Osteoblast (primary cell): ENCODE results near the gene DOK3. TPM values are rescaled to one million over a fixed set of nuclear protein-coding genes. Genes with fewer than 3 reads are reported as not detected.

Experiments used
- DNase-seq: peaks from one replicate; pipeline ENCODE4 v3.0.0; 2011; ENCODE audit warnings: low spot score, mixed read lengths; ENCODE audit not compliant: insufficient read length; ENCODE audit errors: missing footprints
- H2AFZ ChIP-seq: 2 replicates; pipeline ENCODE4 v1.6.0; 2011; ENCODE audit warnings: mild to moderate bottlenecking, low read length
- H3K27ac ChIP-seq: 2 replicates; pipeline ENCODE4 v1.5.1; 2011; ENCODE audit warnings: mild to moderate bottlenecking, low read depth, low read length, moderate library complexity
- H3K27me3 ChIP-seq: 2 replicates; pipeline ENCODE4 v1.6.0; 2012; ENCODE audit warnings: mild to moderate bottlenecking, control low read depth, inconsistent platforms, low read length, moderate library complexity; ENCODE audit not compliant: insufficient read depth
- H3K36me3 ChIP-seq: 2 replicates; pipeline ENCODE4 v1.5.1; 2011; ENCODE audit warnings: mild to moderate bottlenecking, low read length, control low read depth, moderate library complexity; ENCODE audit not compliant: insufficient read depth
- H3K4me1 ChIP-seq: 2 replicates; pipeline ENCODE4 v1.5.1; 2011; ENCODE audit warnings: mild to moderate bottlenecking, low read length, control low read depth, moderate library complexity; ENCODE audit not compliant: insufficient read depth
- H3K4me2 ChIP-seq: 2 replicates; pipeline ENCODE4 v1.6.0; 2011; ENCODE audit warnings: mild to moderate bottlenecking, low read length; ENCODE audit not compliant: insufficient read depth
- H3K4me3 ChIP-seq: fragments of 200-600 bp; sonication (generic); 3 replicates; pipeline ENCODE4 v1.5.1; 2012; ENCODE audit warnings: mild to moderate bottlenecking, low read length, inconsistent platforms; ENCODE audit not compliant: insufficient read depth
- H3K79me2 ChIP-seq: 2 replicates; pipeline ENCODE4 v1.6.0; 2012; ENCODE audit warnings: mild to moderate bottlenecking, low read length, control low read depth, inconsistent platforms; ENCODE audit not compliant: insufficient read depth
- H3K9me3 ChIP-seq: 2 replicates; pipeline ENCODE4 v1.5.1; 2011; ENCODE audit warnings: low read depth, low read length, control low read depth
- H4K20me1 ChIP-seq: 2 replicates; pipeline ENCODE4 v1.6.0; 2012; ENCODE audit warnings: mild to moderate bottlenecking, low read length, control low read depth; ENCODE audit not compliant: insufficient read depth
- total RNA-seq: library from RNA; depleted of rRNA; stranded (reverse); fragments of >200 nt; gene quantifications from 2 replicates; pipeline ENCODE4 v1.2.3, GENCODE V29; 2012
- TF ChIP-seq, protein P1 (sequence below): IDR thresholded peaks from 2 replicates; pipeline ENCODE4 v1.5.1; 2011; ENCODE audit warnings: mild to moderate bottlenecking, low read depth, low read length, moderate library complexity; ENCODE audit errors: extremely low read depth

Gene DOK3
- total RNA-seq, 1 donor: 1.1 TPM

DNA sequence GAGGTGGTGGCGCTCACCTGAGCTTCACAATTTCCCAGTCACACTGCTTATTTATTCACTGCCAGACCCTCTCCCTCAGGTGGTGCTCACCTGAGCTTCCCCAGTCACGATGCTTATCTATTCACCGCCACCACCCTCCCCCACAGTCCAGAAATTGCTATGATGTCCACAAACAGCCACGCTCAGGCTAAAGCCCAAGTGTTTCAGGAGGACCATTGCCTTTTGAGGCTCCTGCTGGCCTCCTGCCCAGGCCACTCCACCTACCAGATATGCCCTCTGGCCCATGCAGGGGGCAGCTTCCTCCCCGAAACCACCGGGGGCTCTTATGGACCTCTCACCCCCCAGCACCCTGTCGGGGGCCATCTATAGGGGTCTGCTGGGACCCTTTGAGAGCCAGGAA lies 16.8 kb downstream of the DOK3 start:
- peak overlapping the region; percentile 78 for H3K27ac ChIP-seq
- H3K4me3 ChIP-seq: peak overlapping the region; percentile 5
- peaks cover 82% of the 10 kb centered on the region for H4K20me1 ChIP-seq
- no peaks in the 10 kb centered on the region for H3K9me3 ChIP-seq
- H3K4me1 ChIP-seq: peaks cover 44% of the 10 kb centered on the region
- peaks cover 72% of the 10 kb centered on the region for H3K79me2 ChIP-seq
- no peaks in the 10 kb centered on the region for H3K27me3 ChIP-seq
- no peak overlapping the region for H2AFZ ChIP-seq
- no peak for DNase-seq
- H3K4me2 ChIP-seq: no peak overlapping the region
- peaks cover 72% of the 10 kb centered on the region for H3K36me3 ChIP-seq
- TF ChIP-seq, protein P1, sequence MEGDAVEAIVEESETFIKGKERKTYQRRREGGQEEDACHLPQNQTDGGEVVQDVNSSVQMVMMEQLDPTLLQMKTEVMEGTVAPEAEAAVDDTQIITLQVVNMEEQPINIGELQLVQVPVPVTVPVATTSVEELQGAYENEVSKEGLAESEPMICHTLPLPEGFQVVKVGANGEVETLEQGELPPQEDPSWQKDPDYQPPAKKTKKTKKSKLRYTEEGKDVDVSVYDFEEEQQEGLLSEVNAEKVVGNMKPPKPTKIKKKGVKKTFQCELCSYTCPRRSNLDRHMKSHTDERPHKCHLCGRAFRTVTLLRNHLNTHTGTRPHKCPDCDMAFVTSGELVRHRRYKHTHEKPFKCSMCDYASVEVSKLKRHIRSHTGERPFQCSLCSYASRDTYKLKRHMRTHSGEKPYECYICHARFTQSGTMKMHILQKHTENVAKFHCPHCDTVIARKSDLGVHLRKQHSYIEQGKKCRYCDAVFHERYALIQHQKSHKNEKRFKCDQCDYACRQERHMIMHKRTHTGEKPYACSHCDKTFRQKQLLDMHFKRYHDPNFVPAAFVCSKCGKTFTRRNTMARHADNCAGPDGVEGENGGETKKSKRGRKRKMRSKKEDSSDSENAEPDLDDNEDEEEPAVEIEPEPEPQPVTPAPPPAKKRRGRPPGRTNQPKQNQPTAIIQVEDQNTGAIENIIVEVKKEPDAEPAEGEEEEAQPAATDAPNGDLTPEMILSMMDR: no peak

DNA sequence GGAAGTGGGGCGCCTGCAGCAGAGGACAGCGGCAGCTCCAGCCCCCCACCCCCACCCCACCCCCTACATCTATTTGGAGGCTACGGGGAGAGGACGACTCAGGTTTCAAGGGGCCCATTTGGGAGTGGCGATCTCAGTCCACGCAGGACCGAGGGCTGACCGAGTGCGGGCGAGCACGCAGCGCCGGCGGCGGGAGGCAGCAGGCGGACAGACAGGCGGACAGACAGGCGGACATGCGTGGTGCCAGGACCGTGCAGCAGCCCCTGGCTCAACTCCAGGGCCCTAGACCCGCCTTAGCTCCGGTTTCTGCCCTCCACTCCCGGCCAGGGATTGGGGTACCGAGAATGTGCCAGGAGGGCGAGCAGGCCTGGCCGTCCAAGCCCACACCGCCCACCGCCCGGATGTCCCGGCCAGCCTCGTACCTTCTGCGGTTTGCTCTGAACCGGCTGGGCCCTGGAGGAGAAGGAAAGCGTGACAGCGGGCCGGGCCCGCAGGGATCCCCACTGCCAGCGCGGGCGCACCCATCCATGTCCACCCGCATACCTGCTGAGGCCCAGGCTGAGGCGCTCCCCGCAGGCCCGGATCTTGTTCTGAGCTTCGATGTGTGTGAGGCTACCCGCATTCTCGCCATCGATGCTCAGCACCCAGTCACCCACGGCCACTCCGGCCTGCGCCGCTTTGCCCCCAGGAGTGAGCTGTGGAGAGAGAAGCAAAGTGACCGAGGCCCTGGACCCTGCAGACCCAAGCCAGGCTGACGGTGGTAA lies 17.5 kb downstream of the DOK3 start:
- Histone ChIP-seq H3K4me1 (peaks cover 43% of the 10 kb centered on the region), H2AFZ (no peak overlapping the region), H3K4me3 (no peak overlapping the region), H3K79me2 (peaks cover 77% of the 10 kb centered on the region), H4K20me1 (peaks cover 88% of the 10 kb centered on the region), H3K4me2 (no peak overlapping the region), H3K9me3 (no peaks in the 10 kb centered on the region), H3K36me3 (peaks cover 79% of the 10 kb centered on the region), H3K27ac (no peak overlapping the region), H3K27me3 (no peaks in the 10 kb centered on the region)
- TF ChIP-seq, protein P1: no peak
- no peak for DNase-seq

DNA sequence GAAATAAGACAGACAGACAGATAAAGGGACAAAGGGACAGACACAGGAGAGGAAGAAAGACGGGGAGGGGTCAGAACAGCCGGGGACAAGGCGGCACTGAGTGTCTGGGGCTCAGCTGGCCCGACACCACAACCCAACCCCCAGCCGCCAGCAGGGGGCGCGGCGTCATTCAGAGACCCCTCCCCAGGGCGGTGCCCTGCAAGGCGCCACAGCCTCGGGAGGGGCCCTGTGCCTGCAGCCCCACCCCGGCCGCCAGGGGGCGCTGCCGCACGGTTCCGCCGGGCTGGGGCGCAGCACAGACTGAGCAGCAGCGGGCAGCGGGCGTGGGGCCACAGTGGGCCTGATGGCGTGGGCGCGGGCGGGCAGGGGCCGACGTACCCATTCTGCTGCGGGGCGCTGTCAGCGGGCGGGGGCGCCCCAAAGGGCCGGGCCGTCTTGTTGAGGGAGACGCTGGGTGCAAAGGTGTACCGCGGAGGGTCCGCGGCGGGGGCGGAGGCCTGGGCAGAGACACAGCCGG lies 18.1 kb downstream of the DOK3 start:
- H3K27me3 ChIP-seq: no peaks in the 10 kb centered on the region
- H4K20me1 ChIP-seq: peaks cover 90% of the 10 kb centered on the region
- no peak overlapping the region for H3K27ac ChIP-seq
- no peak overlapping the region for H3K4me2 ChIP-seq
- no peak overlapping the region for H2AFZ ChIP-seq
- no peak overlapping the region for H3K4me3 ChIP-seq
- peak; percentile 97 for DNase-seq
- peaks cover 43% of the 10 kb centered on the region for H3K4me1 ChIP-seq
- TF ChIP-seq, protein P1: peak; percentile 53
- H3K36me3 ChIP-seq: peaks cover 84% of the 10 kb centered on the region
- H3K9me3 ChIP-seq: no peaks in the 10 kb centered on the region
- peaks cover 77% of the 10 kb centered on the region for H3K79me2 ChIP-seq

DNA sequence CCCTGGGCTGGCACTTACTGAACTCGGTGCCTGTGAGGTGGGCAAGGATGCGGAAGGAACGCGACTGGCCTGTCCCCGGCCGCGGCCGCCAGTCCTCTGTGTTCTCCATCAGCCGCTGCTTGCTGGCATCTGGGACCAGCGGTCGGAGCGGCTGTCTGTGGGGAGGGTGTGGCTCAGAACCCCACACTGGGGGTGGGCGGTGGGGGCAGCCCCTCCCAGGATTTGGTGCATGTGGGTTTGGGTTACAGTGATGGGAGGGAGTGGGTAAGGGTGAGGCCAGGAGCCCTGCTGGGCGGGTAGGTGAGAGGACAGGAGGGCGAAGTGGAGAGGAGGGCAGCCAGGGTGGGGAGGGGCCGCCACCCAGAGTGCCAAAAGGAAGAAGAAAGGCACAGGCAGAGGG lies 18.6 kb downstream of the DOK3 start:
- Histone ChIP-seq H3K9me3 (no peaks in the 10 kb centered on the region), H3K4me1 (peaks cover 38% of the 10 kb centered on the region), H3K36me3 (peaks cover 87% of the 10 kb centered on the region), H3K27ac (no peak overlapping the region), H3K4me3 (no peak overlapping the region), H3K27me3 (no peaks in the 10 kb centered on the region), H3K4me2 (no peak overlapping the region), H4K20me1 (peaks cover 89% of the 10 kb centered on the region), H2AFZ (no peak overlapping the region), H3K79me2 (peaks cover 76% of the 10 kb centered on the region)
- no peak for DNase-seq
- TF ChIP-seq, protein P1: no peak
